KBM-7 (cell line): ENCODE measurements around the gene SNPH.

Experiments
- DNase-seq: peaks from one replicate; pipeline ENCODE4 v3.0.0-alpha.2; 2015
- in situ Hi-C: fragments of 300-500 bp; cut with MboI; formaldehyde crosslinking; loops from 2 replicates; pipeline ENCODE4 v1.14.3; 2020; ENCODE audit warnings: low sequenced_read_pairs, low pct_unique_long_range_greater_than_20kb, mixed read lengths

SNPH gene

DNA sequence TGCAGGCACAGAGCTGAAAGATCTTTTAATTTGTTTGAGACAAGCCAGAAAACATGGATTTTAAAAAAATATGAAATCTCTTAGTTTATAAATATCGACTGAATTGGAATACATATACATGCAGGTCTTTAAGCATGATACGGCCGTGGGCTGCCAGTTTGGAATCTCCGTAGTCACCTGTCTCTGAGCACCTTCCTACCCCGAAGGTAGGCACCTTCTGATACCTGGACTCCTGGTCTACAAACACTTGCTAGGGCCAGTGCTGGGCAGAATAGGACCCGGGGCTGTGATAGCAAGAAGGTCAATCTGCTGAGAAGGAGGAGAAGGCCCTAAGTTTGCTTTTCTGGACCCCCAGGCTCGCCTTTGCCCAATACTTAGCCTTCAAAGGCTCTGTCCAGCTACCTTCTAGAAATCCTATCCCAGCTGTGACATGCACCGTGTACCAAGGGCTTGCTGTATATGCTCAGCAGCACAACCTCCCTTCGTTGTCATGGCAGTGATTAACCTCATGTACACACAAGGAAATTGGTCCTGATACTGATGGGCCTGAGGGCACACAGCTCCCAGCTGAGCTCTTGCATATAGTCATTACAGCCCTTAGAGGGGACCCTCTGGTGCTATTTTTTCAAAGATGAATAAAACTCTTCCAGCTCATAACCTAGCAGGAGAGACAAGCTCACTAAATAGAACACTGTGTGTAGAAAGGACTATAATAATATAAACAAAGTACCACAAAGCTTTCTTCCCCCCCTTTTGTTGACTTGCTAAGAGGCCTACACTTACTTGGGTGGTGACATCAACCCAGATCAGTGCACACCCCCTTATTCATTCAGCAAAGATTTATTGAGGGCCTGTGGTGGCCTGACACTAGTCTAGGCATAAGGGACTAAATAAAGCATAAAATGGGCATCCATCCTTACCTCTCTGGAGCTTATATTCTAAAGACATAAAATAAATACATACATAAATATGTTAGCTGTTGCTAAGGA is 17.7 kb downstream of the SNPH start:
- DNase-seq = no peak
- in situ Hi-C loops = no loop called here

DNA sequence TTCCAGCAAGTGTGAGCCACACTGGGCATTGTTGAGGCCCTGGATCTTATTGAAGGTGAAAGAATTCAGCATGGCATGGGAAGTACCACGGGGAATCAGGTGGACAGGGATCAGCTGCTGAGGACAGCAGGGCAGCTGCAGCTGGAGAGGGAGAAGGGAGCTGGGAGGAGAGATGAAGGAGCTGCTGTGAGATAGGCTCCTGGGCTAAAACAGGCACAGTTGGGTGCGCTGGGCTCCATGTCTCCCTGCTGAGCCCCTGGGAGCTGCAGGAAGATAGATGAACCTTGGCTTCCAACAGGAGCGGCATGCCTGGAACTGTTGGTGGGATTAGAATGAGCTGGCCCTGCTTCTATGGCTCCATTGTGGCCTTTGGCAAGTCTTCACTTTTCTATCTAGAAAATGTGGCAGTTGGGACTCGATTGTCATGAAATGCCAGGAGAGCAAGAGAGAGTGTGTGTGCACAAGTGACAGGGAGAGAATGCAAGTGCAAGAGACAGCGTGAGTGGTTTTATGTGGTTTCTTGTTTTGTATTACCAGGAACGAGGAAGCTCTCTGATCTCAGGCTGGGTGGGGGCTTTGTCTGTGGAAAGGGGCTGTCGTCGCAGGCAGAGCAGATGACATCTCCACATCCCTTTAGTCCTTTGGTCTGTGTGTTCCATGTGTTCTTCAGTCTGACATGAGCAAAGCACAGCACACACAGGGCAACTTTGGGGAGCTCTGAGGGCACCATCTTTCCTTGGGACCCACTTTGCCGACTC is 20.4 kb downstream of the SNPH start:
- in situ Hi-C loops = no loop called here
- DNase-seq = peak; percentile 3

DNA sequence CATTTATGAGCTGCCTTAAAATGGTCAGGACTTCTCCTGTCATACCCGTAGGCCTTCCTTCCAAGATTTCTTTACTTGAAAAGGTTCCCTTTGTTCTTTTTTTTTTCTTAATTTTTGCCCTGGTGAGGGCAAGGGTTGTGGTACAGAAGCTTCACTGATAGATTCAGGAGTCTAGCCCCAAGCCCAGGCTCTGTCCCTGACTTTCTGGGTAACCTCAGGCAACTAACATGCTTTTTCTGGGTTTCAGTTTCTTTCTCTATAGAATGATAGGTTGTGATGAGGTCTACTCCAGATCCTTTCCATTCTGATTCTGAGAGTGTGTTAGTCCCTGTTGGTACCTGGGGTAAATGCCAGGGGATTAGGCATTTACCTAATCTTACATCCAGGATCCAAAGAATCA is 21.2 kb downstream of the SNPH start:
- DNase-seq = no peak
- in situ Hi-C loops = no loop called here

DNA sequence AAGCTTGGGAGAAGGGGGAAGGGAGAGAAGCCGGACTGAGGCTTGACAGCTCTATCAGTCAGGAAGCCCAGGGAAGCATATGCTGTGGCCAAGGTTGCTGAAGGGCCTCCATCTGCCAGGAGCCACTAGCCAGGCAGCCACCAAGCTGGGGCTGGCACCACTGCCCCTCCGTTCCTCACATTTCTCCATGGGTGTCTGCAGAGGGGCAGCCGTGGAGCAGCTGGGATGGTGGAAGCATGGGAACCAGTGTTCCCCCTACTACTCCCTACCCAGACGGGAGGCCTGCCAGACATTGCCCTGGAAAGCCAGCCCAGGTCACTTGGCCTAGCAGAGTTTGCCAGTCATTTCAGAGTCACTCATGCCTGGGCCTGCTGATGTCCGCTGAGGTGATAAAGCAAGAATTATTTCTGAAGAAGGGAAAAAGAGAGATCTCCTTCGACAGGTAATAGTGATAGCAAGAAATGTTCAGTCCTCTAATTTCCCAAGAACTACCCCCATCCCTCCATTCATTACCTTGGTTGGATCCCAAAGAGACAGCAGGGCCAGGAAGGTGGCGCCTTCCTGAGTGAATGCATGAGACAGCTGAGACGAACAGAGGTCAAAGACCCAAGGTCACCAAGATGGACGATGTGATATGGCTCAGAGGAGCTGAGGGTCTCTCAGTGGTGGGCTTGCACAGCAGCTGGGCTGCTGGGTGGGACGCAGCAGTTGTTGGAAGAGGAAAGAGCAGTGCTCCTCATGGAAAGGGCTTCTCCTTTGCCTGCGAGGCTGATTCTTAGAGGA is 21.9 kb downstream of the SNPH start:
- in situ Hi-C loops = no loop called here
- no peak for DNase-seq

DNA sequence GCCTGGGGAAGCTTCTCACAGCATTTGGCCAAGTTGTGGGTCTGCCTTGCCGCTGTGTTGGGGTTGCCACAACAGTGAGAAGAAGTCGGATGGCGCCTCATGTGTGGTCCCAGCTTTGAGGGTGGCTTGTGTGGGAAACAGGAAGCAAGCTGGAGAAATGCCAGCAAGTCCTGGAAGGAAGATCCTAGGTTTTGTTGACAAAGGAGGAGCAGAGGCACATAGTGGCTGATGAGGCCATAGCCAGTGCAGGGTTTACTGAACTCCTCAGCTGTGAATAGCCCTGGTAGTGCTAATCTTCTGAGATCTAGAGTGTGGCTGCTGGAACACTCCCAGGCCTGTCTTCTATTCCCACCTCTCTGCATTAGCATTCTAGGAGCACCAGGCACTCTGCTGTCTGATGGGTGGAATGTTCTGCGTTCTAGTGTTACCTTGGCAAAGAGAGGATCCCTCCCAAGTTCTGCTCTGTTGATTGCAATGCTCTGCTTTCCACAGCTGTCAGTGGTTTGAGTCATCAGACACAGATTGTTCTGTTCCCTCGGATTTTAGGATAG is 25.2 kb downstream of the SNPH start:
- in situ Hi-C loops = no loop called here

DNA sequence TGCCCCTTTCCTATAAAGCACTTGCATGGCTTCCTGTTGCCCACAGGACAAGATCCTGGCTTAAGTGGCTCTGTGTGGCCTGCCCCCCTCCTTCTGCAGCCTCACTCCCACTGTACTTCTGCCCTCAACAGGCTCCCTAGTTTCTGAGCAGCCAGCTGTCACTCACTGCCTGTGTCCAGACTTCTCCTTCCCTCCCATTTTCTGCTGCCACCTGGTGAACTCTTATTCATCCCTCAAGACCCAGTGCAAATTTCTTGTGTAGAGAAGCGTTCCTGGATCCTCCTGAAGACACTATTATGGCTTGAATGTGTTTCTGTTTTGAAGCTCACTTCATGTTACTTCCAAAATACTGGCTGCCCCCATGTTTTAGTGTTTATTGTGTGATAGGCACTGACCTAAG is 26.5 kb downstream of the SNPH start:
- no peak for DNase-seq
- in situ Hi-C loops = no loop called here

More for the DNA sequence above, 25.2 kb downstream of the SNPH start:
- DNase-seq = no peak

DNA sequence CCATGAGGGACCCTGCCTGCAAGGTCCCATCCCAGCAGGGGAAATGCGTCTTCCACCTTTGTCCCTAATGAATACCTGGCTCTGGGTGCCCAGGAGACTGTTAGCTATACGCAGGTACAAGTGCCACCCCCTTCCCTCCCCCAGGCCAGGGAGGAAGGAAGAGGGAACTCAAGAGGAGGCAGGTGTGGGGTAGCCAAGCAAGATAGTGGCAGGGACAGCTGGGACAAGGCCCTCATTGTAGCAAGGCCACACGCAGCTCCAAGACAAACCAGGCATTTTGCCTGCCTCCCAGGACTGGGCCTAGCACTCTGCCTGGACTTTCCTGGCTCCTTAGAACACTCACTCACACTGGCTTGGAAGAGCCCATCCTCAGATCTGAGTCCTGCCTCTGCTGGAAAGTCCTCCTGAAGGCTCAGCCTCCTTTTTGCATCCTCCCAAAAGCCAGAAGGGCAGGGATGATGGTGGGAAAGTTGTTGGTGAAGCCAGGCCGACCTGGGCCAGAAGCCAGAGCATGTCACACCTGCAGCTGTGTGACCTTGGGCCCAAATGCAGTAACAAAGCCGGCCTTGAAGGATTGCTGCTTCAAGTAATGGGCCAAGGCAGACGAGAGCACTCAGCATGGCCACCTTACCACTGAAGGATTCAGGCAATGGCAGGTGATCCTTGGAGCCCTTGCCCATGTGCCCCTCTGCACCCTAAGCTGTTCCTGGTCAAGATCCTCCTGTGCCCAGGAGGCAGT is 27.7 kb downstream of the SNPH start:
- DNase-seq = no peak

DNA sequence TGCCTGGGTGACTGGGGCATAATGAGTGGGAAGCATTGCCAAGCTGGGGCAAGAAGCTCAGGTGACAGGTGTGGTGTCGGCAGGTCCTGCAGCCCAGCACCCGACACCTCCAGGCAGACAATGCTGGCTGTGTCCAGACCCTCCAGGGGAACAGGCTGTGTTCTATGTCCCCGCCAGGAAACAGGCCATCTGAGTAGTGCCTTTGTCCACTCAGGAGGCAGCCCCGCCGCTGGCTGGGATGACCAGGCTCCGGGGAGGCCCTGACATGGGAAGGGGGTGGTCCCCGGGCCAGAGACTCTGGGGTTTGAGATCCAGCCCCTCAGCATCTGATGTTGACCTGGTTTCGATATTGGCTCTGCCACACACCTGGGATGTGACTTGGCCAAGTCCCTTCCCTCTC is 28.4 kb downstream of the SNPH start:
- in situ Hi-C loops = no loop called here

More for the DNA sequence above, 27.7 kb downstream of the SNPH start:
- in situ Hi-C loops = no loop called here

DNA sequence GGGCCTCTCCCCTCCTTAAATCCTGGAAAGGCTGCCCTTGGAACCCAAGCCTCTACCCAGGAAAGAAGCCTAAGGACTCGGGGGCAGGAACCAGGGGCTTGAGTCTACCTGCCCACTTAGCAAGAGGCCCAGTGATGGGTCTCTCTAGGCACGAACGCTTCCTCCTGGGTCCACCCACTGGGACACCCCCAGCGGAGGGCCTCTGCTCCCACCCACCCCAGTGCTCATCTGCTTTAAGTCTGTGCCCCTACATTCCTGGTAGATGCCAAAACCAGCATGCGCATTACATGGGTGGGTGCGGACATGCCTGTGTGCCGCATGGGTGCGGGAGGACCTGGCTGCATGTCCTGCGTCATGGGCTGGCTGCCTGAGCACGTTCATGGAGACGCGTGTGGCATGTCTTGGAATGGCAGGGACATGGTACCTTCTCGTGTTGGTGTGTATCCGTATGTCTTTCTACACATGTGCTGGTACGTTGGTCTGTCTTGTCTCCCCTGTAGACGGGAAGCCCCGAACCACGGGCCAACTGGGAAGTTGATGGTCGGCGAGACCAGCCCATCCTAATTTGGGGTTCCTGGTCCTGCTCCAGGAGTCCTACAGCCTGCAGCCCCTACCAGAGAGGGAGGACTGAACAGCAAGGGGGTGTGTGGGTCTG is 29.3 kb downstream of the SNPH start:
- no peak for DNase-seq
- in situ Hi-C loops = no loop called here

More for the DNA sequence above, 28.4 kb downstream of the SNPH start:
- DNase-seq = no peak

DNA sequence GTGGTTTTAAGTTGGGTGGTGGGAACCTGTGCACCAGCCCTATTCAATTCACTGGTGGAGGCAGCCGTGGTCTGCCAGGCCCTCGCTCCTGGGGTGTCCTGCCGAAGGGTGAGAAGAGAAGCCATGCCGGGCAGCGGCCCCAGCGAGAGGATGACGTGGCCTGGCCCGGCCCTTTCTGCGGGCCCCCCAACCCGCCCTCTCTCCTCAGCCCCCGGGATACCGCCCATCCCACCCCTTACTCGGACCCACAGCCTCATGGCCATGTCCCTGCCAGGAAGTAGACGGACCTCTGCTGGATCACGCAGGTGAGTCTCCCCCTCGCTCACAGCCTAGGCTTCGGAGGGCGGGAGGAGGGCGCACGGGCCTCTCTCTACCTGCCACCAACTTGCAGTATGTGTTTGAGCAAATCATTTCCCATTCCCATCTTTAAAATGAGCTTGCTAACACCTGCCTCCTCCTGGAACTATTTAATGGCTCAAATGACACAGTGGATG is 30.1 kb downstream of the SNPH start:
- in situ Hi-C loops = no loop called here
- DNase-seq = no peak

DNA sequence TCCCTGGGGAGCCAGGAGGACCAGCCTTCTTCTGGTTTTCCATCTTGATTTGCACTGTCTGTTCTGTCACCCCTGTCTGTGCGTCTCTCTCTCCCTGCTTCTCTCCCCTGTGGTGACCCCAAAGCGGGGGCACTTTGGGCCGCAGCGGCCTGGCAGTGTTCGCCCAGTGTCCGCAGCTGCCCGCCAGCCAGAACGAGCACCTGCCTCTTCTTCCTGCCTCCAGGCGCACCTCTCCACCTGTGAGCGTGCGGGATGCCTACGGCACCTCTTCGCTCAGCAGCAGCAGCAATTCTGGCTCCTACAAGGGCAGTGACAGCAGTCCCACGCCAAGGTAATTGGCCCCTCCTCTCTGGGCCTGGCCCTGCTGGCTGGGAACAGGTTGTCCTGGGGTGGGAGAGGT is 30.8 kb downstream of the SNPH start:
- in situ Hi-C loops = no loop called here
- no peak for DNase-seq

DNA sequence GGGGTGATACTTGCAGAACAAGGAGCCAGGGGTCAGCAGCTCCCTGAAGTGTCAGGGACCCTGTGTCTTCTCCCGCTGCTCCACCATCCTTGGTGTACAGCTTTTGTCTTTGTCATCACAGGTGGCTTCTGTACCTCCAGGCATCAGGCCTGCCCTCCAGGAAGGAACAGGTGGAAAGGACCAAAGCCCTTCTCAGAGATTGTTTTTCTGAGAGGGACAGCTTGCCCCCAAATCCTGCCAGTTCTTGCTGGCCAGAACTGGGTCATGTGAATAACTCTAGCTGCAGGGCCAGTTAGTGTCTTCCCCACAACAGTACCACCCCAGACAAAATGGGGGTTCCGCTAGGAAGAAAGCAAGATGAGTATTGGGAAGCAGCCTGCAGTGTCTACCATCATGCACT is 31.4 kb downstream of the SNPH start:
- in situ Hi-C loops = no loop called here
- no peak for DNase-seq

DNA sequence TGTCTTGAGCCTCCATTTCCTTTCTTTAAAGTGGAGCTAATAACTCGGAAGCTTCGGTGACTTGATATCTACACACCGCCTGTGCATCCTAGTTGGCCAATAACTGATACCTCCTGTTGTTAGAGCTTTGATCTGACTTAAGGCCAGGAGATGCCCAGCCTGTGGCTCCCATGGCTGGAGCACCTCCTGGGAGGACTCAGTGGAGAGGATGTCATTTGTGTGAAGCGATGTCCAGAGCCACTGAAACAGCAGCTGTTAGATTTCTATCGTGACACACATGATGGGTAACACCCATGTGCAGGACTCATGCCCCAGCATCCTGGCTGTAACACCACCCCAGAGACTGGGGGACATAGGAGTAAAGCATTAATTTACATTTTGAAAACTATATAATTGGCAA is 32.1 kb downstream of the SNPH start:
- in situ Hi-C loops = no loop called here
- DNase-seq = no peak

DNA sequence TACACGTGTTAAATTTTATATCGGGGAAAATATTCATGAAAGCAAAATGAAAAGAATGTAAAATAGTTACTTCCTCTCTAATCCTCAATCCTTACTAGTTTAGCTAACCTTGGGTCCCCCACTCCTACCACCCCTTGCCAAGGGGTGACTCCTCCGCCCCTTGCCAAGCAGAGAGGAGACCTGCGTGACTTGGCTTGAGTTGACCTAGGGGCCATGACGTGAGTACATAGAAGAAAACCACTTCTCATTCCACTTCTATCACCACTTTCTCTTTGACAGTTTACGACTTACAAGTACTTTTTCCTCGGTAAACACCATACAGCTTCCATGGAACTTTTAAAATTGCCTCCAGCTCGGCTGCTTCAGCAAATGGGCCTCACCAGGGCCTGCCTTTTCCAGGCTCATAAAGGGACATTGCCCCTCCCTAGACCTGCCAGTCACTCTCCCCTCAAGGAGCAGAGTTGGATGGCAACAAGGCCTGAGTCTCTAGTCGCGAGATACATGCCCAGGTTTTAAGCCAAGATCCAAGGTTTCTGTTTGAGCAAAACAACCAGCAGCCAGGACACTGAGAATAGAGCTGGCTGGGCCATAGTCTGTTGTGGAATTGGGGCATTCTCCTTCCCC is 32.9 kb downstream of the SNPH start:
- in situ Hi-C loops = no loop called here
- DNase-seq = no peak

DNA sequence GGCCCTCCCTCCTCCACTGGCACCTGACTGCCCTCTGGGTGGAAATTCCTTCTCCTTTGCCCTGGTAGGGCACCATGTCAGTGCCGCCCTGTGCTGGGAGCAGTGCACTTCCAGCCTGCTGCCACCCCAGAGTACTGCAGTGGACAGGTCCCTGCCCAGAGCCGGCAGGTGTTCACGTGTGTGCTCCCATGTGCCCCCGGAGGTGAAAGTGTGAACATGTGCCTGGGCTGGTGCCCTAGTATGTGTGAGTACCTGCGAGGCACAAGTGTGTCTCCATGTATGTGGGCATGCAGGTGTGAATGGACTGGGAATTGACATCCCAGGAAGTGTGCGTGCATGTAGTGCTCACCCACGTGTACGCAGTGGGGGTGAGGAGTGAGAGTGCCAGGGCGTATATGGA is 33.4 kb downstream of the SNPH start:
- in situ Hi-C loops = no loop called here
- DNase-seq = no peak

DNA sequence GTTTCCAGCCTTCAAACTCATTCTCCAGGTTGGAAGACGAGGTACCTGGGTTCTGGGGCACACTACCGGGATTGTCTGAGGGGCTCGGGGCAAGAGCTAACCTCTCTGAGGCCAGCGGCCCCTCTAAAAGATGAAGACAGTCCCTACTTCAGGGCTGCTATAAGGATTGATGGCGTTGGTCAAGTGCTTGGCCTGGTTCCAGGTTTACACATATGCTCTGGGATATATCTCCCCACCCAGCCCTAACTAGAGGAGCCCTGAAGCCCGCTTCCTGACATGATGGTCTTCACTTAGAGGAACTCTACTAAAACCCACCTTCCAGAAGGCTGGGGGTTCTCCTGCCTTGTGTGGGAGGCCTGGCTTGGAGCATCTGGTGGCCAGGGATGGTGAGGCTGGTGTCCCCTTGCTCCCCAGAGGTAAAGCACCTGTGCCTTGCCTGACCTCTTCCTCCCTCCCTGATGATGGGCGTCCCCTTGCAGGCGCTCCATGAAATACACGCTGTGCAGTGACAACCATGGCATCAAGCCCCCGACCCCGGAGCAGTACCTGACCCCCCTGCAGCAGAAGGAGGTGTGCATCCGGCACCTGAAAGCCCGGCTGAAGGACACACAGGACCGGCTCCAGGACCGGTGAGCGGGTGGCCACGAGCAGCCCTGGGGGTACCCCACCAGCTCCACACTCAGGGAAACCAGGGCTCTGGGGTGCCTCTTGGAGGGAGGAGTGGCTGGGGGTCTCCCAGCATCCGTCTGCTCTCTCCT is 34.2 kb downstream of the SNPH start:
- DNase-seq = no peak
- in situ Hi-C loops = no loop called here

DNA sequence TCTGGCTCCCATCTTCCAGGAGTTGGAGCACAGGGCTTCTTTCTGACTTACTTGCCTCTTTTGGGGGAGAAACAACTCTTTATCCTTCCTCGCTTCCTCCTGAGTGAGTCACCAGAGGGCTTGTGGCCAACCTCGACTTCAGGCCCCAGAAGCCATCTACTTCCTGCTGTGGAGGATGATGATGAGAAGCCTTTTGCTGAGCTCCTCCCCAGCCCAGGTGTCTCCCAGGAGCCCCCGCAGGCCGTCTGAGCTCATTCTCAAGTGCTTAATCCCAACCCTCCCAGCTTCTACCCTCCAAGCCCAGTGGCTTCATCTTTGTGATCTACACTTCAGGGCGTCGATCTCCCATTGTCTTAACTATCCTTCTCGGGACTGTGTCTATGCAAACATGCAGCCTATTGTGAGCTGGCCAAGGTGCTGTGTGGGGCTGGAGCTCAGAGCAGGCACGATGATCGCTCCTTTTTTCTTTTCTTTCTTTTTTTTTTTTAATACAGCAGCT is 35.0 kb downstream of the SNPH start:
- in situ Hi-C loops = no loop called here
- DNase-seq = peak; percentile 61
